Measurements from ENCODE around the gene C2orf92.

C2orf92 gene

DNA sequence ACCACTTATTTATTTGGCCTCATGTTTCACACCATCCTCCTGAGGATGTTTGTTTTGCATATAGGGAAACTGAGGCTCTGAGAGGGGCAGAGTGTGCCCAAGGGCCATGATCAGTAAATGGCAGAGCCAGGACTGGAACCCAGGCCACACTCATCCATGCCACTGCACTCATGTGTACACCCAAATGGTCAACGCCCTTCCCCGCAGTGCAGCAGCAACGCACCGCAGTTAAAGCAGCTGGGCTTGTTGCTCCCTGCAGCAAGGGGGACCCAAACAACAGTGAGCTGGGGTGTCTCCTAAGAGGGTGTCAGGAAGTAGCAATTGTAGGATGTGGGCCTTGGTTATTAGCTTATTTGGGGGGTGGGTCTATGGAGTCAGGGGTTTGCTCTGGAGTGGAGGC is 80.5 kb downstream of the C2orf92 start:
- no peak for DNase-seq

- no peak for DNase-seq
Measured at GRCh38 chr2:97751752-97752151, 82.2 kb downstream of the C2orf92 start.

All from stimulated activated naive CD4-positive, alpha-beta T cell (primary cell).